Mesothelial cell of epicardium (in vitro differentiated cells): ENCODE results near the gene NINL. TPM values are rescaled to one million over a fixed set of nuclear protein-coding genes. Genes with fewer than 3 reads are reported as not detected.
"Not testable (repeated sequence)": the region's sequence is repeated elsewhere in the genome, so short reads cannot be mapped to it uniquely, and the experiment has no call there.

Experiments
- DNase-seq, 2 experiments: peaks; one replicate each; pipeline ENCODE4 v3.0.0; 2021; ENCODE audit warnings: low spot score in 2 of 2; ENCODE audit not compliant: unreplicated experiment in 2 of 2
- H3K27ac Mint-ChIP-seq: 2 replicates; pipeline ENCODE4 v1.8.0; 2021; ENCODE audit warnings: mixed read lengths
- H3K27me3 Mint-ChIP-seq: 2 replicates; pipeline ENCODE4 v1.8.0; 2021; ENCODE audit warnings: low read depth, mixed read lengths
- H3K36me3 Mint-ChIP-seq: 2 replicates; pipeline ENCODE4 v1.8.0; 2021; ENCODE audit warnings: mixed read lengths
- H3K4me1 Mint-ChIP-seq: 2 replicates; pipeline ENCODE4 v1.8.0; 2021; ENCODE audit warnings: mixed read lengths
- H3K4me3 Mint-ChIP-seq: 2 replicates; pipeline ENCODE4 v1.8.0; 2021; ENCODE audit warnings: mild to moderate bottlenecking, moderate library complexity, mixed read lengths
- H3K9me3 Mint-ChIP-seq: 2 replicates; pipeline ENCODE4 v1.8.0; 2021; ENCODE audit warnings: mixed read lengths
- total RNA-seq: library from RNA; stranded (reverse); gene quantifications from 3 replicates; pipeline ENCODE4 v1.2.1, GENCODE V29; 2021
- TF ChIP-seq, protein P1 (sequence below): fragments of 200-600 bp; sonication (generic); IDR thresholded peaks from one replicate; pipeline ENCODE4 v1.5.0; 2021; ENCODE audit warnings: antibody characterized with exemption; ENCODE audit not compliant: unreplicated experiment

The NINL gene
- total RNA-seq, 1 donor from 2014 or later = 85.9 TPM

DNA sequence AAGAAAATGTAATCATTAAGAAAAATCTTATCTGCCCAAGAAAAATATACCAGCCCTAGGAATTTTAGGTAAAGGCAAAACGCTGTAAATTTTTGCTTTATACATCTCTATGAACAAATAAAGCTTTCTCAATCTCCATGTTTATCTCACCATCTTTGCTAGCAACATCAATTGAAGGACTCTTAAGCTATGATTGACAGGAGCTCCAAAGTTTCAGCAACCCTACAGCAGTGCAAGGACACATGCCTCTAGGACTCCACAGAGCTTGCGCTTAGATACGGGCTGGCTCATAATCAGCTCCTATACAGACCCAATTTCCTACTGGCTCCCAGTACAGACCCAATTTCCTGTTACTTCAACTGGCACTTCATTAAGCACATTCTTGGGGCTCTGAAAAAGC is 34.2 kb upstream of the NINL start:
- Mint-ChIP-seq H3K4me1 (peaks cover 33% of the 10 kb centered on the region), H3K4me3 (no peak overlapping the region)
- TF ChIP-seq, protein P1, sequence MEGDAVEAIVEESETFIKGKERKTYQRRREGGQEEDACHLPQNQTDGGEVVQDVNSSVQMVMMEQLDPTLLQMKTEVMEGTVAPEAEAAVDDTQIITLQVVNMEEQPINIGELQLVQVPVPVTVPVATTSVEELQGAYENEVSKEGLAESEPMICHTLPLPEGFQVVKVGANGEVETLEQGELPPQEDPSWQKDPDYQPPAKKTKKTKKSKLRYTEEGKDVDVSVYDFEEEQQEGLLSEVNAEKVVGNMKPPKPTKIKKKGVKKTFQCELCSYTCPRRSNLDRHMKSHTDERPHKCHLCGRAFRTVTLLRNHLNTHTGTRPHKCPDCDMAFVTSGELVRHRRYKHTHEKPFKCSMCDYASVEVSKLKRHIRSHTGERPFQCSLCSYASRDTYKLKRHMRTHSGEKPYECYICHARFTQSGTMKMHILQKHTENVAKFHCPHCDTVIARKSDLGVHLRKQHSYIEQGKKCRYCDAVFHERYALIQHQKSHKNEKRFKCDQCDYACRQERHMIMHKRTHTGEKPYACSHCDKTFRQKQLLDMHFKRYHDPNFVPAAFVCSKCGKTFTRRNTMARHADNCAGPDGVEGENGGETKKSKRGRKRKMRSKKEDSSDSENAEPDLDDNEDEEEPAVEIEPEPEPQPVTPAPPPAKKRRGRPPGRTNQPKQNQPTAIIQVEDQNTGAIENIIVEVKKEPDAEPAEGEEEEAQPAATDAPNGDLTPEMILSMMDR = no peak

DNA sequence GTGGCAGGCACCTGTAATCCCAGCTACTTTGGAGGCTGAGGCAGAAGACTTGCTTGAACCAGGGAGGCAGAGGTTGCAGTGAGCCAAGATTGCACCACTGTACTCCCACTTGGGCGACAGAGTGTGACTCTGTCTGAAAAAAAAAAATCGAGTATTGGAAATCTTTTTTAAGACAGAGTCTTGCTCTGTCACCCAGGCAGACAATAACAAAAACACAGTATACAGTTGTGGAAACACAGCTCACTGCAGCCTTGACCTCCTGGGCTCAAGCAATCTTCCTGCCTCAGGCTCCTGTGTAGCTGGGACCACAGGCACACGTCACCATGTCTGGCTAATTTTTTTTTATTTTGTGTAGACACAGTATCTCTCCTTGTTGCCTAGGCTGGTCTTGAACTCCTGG is 23.4 kb upstream of the NINL start:
- Mint-ChIP-seq H3K27ac (no peak overlapping the region), H3K9me3 (no peaks in the 10 kb centered on the region), H3K4me3 (no peak overlapping the region), H3K4me1 (no peaks in the 10 kb centered on the region), H3K36me3 (peaks cover 5% of the 10 kb centered on the region), H3K27me3 (no peaks in the 10 kb centered on the region)
- DNase-seq = no peak
- TF ChIP-seq, protein P1 = no peak

More for the DNA sequence above, 34.2 kb upstream of the NINL start:
- H3K9me3 Mint-ChIP-seq = no peaks in the 10 kb centered on the region
- no peak for DNase-seq
- no peak overlapping the region for H3K27ac Mint-ChIP-seq
- peaks cover 4% of the 10 kb centered on the region for H3K36me3 Mint-ChIP-seq
- H3K27me3 Mint-ChIP-seq = no peaks in the 10 kb centered on the region

DNA sequence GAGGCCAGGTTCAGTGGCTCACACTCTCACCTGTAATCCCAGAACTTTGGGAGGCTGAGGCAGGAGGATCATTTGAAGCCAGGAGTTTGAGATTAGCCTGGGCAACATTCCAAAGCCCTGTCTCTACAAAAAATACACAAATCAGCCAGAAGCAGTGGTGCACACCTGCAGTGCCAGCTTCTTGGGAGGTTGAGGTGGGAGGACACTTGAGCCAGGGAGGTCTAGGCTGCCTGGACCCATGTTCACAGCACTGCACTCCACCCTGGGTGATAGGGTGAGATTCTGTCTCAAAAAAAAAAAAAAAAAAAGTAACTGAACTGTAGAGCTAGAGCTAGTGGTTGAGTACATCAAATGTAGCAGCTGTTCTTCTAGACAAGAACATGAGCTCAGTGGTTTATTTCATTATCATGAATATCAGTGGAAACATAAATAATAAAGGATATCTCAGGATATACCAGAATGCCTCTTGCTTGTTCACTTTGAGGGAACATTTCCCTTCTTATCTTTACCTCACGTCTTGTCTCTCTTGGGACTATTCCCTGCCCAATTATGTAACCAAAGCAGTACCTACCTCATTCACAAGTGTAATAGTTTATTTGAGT is 20.9 kb upstream of the NINL start:
- Mint-ChIP-seq H3K4me3 (no peak overlapping the region), H3K36me3 (no peaks in the 10 kb centered on the region), H3K9me3 (no peaks in the 10 kb centered on the region), H3K4me1 (no peaks in the 10 kb centered on the region), H3K27ac (no peak overlapping the region), H3K27me3 (no peaks in the 10 kb centered on the region)
- TF ChIP-seq, protein P1 = no peak
- no peak for DNase-seq

DNA sequence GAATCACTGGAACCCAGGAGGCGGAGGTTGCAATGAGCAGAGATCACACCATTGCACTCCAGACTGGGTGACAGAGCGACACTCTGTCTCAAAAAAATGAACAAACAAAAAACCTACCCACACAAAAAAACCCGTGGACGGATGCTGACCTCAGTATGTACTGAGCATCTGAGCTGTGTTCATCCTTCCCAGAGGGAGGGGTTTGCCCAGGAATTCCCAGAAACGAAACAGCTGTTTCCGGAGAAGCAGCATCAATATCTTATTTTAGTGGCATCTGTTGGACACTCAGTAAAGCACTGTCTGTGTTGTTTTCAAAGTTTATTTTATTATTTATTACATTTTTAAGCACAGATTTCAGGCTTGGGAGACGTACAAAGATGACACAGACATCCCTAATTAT is 19.8 kb upstream of the NINL start:
- Mint-ChIP-seq H3K27ac (no peak overlapping the region), H3K36me3 (no peaks in the 10 kb centered on the region), H3K9me3 (no peaks in the 10 kb centered on the region), H3K4me3 (no peak overlapping the region), H3K4me1 (no peaks in the 10 kb centered on the region), H3K27me3 (no peaks in the 10 kb centered on the region)
- TF ChIP-seq, protein P1 = no peak
- no peak for DNase-seq

DNA sequence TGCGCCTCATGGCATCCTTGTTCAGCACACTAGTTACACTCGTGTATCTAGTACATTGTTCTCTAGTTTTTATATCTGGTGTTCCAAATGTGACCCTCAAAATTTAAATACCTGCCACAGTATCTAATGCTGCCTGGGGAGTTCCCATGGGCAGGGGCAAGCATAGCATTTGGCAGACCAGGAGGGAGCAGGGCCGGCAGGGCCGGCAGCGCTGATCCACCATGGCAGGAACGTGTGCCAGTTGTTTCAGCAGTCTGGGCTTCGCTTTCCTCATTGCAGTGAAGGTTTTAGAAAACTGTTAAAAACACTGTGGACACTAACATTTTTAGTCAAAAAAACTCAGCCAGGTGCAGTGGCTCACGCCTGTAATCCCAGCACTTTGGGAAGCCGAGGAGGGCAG is 19.3 kb upstream of the NINL start:
- DNase-seq = no peak
- Mint-ChIP-seq H3K27me3 (no peaks in the 10 kb centered on the region), H3K9me3 (no peaks in the 10 kb centered on the region), H3K27ac (no peak overlapping the region), H3K4me3 (no peak overlapping the region), H3K36me3 (no peaks in the 10 kb centered on the region), H3K4me1 (no peaks in the 10 kb centered on the region)
- TF ChIP-seq, protein P1 = no peak

DNA sequence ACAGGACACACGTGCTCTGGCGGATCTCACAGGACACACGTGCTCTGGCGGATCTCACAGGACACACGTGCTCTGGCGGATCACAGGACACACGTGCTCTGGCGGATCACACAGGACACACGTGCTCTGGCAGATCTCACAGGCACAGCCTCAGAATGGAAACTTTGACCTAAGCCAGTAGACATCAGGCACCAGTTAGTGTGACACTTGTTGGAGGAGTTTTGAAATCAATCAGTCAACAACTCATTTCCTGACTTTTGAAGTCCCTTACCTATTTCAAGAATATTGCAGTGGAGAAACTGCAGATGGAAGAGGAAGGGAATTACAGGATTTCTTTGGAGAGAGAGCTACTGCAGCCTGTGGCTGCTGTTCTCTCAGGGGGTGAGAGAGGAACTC is 17.6 kb upstream of the NINL start:
- not testable (repeated sequence) for H3K27me3 Mint-ChIP-seq, H3K27ac Mint-ChIP-seq, H3K4me1 Mint-ChIP-seq, H3K36me3 Mint-ChIP-seq, H3K4me3 Mint-ChIP-seq, DNase-seq, H3K9me3 Mint-ChIP-seq

DNA sequence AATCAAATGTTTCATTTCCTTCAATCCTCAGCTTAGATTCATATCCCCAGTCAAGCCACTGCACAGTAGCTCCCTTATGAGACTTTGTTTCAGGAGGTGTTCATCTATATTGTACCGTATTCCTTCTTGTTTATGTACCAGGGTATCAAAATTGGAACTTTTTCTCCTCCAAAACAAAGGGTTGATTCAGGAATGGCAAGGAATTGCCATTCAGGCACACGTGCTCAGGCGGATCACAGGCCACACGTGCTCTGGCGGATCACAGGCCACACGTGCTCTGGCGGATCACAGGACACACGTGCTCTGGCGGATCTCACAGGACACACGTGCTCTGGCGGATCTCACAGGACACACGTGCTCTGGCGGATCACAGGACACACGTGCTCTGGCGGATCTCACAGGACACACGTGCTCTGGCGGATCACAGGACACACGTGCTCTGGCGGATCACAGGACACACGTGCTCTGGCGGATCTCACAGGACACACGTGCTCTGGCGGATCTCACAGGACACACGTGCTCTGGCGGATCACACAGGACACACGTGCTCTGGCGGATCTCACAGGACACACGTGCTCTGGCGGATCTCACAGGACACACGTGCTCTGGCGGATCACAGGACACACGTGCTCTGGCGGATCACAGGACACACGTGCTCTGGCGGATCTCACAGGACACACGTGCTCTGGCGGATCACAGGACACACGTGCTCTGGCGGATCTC is 17.0 kb upstream of the NINL start:
- not testable (repeated sequence) for H3K4me3 Mint-ChIP-seq, H3K27me3 Mint-ChIP-seq, H3K9me3 Mint-ChIP-seq, DNase-seq, H3K36me3 Mint-ChIP-seq, H3K27ac Mint-ChIP-seq, H3K4me1 Mint-ChIP-seq
